Left hindlimb (tissue), 1 donor: ENCODE measurements around the gene PHKA2.

Experiments used
- DNase-seq: peaks from one replicate; pipeline ENCODE4 v3.0.0-alpha.2; 2018

The PHKA2 gene

GRCh38 chrX:18974993-18975392 lies 8.9 kb downstream of the PHKA2 start:
- no peak for DNase-seq

GRCh38 chrX:18973527-18974192 lies 10.3 kb downstream of the PHKA2 start:
- DNase-seq: no peak

- no peak for DNase-seq
These were observed 12.4 kb downstream of the PHKA2 start for GRCh38 chrX:18971506-18971905.

- no peak for DNase-seq
These were observed 13.4 kb downstream of the PHKA2 start for GRCh38 chrX:18970465-18970864.

GRCh38 chrX:18966624-18967023 lies 17.3 kb downstream of the PHKA2 start:
- no peak for DNase-seq

GRCh38 chrX:18964901-18965300 lies 19.0 kb downstream of the PHKA2 start:
- no peak for DNase-seq

GRCh38 chrX:18964026-18964425 lies 19.9 kb downstream of the PHKA2 start:
- no peak for DNase-seq

GRCh38 chrX:18962329-18962728 lies 21.6 kb downstream of the PHKA2 start:
- no peak for DNase-seq

- DNase-seq: no peak
These were observed 22.2 kb downstream of the PHKA2 start for GRCh38 chrX:18961686-18962085.

GRCh38 chrX:18956303-18957032 lies 27.4 kb downstream of the PHKA2 start:
- no peak for DNase-seq

- no peak for DNase-seq
These were observed 28.2 kb downstream of the PHKA2 start for GRCh38 chrX:18955676-18956075.

GRCh38 chrX:18951032-18951431 lies 32.9 kb downstream of the PHKA2 start:
- DNase-seq: no peak

- no peak for DNase-seq
These were observed 34.0 kb downstream of the PHKA2 start for GRCh38 chrX:18949944-18950301.

- no peak for DNase-seq
These were observed 34.5 kb downstream of the PHKA2 start for GRCh38 chrX:18949291-18949943.

- DNase-seq: no peak
These were observed 37.3 kb downstream of the PHKA2 start for GRCh38 chrX:18946611-18947010.

- no peak for DNase-seq
These were observed 37.8 kb downstream of the PHKA2 start for GRCh38 chrX:18946157-18946556.

- no peak for DNase-seq
These were observed 38.4 kb downstream of the PHKA2 start for GRCh38 chrX:18945483-18945882.

- DNase-seq: no peak
These were observed 39.4 kb downstream of the PHKA2 start for GRCh38 chrX:18944482-18944881.

GRCh38 chrX:18941896-18942295 lies 42.0 kb downstream of the PHKA2 start:
- DNase-seq: no peak

GRCh38 chrX:18938710-18939109 lies 45.2 kb downstream of the PHKA2 start:
- no peak for DNase-seq

GRCh38 chrX:18937173-18937572 lies 46.7 kb downstream of the PHKA2 start:
- no peak for DNase-seq

GRCh38 chrX:18935893-18936292 lies 48.0 kb downstream of the PHKA2 start:
- no peak for DNase-seq

- DNase-seq: no peak
These were observed 49.2 kb downstream of the PHKA2 start for GRCh38 chrX:18934708-18935107.

- DNase-seq: no peak
These were observed 50.3 kb downstream of the PHKA2 start for GRCh38 chrX:18933617-18934016.
